WERI-Rb-1 (cell line): ENCODE measurements around the gene SETD1A.
A peak's percentile ranks its signal among the peaks of the same experiment; 100 is the strongest.

Experiments used
- DNase-seq: peaks from one replicate; pipeline ENCODE4 v3.0.0-alpha.2; 2020
- H3K27ac ChIP-seq: fragments of 250-450 bp; sonication (Bioruptor Pico); 2 replicates; pipeline ENCODE4 v1.5.1; 2020; ENCODE audit warnings: mild to moderate bottlenecking, moderate library complexity
- H3K27me3 ChIP-seq: fragments of 250-450 bp; sonication (Bioruptor Pico); 2 replicates; pipeline ENCODE4 v1.5.1; 2021; ENCODE audit warnings: mild to moderate bottlenecking, low read depth, moderate library complexity; ENCODE audit not compliant: insufficient read depth, severe bottlenecking
- H3K36me3 ChIP-seq: fragments of 250-450 bp; sonication (Bioruptor Pico); 2 replicates; pipeline ENCODE4 v1.5.1; 2020; ENCODE audit warnings: mild to moderate bottlenecking, moderate library complexity
- H3K4me3 ChIP-seq: 2 replicates; pipeline ENCODE4 v1.5.1; 2011; ENCODE audit warnings: low read depth, mild to moderate bottlenecking, control low read depth, low read length
- H3K9me3 ChIP-seq: fragments of 250-450 bp; sonication (Bioruptor Pico); 2 replicates; pipeline ENCODE4 v1.5.1; 2021; ENCODE audit warnings: mild to moderate bottlenecking, moderate library complexity; ENCODE audit not compliant: severe bottlenecking
- CTCF ChIP-seq: IDR thresholded peaks from 2 replicates; pipeline ENCODE4 v1.5.1; 2011; ENCODE audit warnings: low read depth, mild to moderate bottlenecking, control low read depth, inconsistent platforms, low read length

Gene SETD1A

GRCh38 chr16:30949650-30950515, 7.7 kb upstream of the SETD1A start:
- no peak overlapping the region for H3K27ac ChIP-seq
- no peaks in the 10 kb centered on the region for H3K27me3 ChIP-seq
- H3K36me3 ChIP-seq, result peaks cover 6% of the 10 kb centered on the region
- peak overlapping the region; percentile 61 for H3K4me3 ChIP-seq
- peak; percentile 27; the same call in 1 of the 2 replicates for TF ChIP-seq CTCF
- DNase-seq, result peak; percentile 79
- H3K9me3 ChIP-seq, result no peaks in the 10 kb centered on the region

- no peak for TF ChIP-seq CTCF
- no peaks in the 10 kb centered on the region for H3K9me3 ChIP-seq
- H3K27me3 ChIP-seq, result no peaks in the 10 kb centered on the region
- peaks cover 6% of the 10 kb centered on the region for H3K36me3 ChIP-seq
- no peak overlapping the region for H3K4me3 ChIP-seq
- no peak overlapping the region for H3K27ac ChIP-seq
- DNase-seq, result no peak
These were observed 7.0 kb upstream of the SETD1A start for GRCh38 chr16:30950516-30951065.

- TF ChIP-seq CTCF, result no peak
- Histone ChIP-seq H3K9me3 (no peaks in the 10 kb centered on the region), H3K4me3 (no peak overlapping the region), H3K27me3 (no peaks in the 10 kb centered on the region), H3K27ac (no peak overlapping the region), H3K36me3 (peaks cover 6% of the 10 kb centered on the region)
- no peak for DNase-seq
These were observed 6.4 kb upstream of the SETD1A start for GRCh38 chr16:30951193-30951592.

GRCh38 chr16:30951750-30952149, 5.8 kb upstream of the SETD1A start:
- no peaks in the 10 kb centered on the region for H3K27me3 ChIP-seq
- no peak overlapping the region for H3K27ac ChIP-seq
- no peak for TF ChIP-seq CTCF
- H3K9me3 ChIP-seq, result no peaks in the 10 kb centered on the region
- DNase-seq, result no peak
- no peak overlapping the region for H3K4me3 ChIP-seq
- peaks cover 3% of the 10 kb centered on the region; the same call in 1 of the 2 replicates for H3K36me3 ChIP-seq

- no peak overlapping the region for H3K27ac ChIP-seq
These were observed 4.4 kb upstream of the SETD1A start for GRCh38 chr16:30953111-30953510.

More at GRCh38 chr16:30953111-30953510, 4.4 kb upstream of the SETD1A start:
- Histone ChIP-seq H3K27me3 (no peaks in the 10 kb centered on the region), H3K9me3 (no peaks in the 10 kb centered on the region), H3K4me3 (no peak overlapping the region), H3K36me3 (no peaks in the 10 kb centered on the region)
- no peak for DNase-seq
- no peak for TF ChIP-seq CTCF
